ENCODE results near the gene ZNF81.
"Not testable (repeated sequence)": the region's sequence is repeated elsewhere in the genome, so short reads cannot be mapped to it uniquely, and the experiment has no call there.

The ZNF81 gene

GRCh38 chrX:47936224-47936939 lies 99.7 kb downstream of the ZNF81 start:
- no peak for DNase-seq

DNA sequence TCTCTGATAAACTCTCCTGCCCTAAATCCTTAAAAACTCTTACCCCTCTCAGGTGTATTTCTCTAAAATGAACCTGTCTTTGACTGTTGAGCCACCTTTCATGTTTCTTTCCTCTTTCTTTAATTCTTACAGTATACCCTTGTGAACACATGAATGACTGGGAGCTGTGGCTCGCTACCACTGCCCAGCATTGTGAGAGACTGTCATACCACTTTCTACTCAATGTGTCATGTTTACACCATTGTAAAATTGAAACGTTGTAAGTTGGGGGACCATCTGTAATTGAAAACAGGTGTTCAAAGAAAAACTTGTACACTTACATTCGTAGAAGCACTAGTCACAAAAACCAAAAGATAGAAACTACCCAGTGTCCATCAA lies 100.2 kb downstream of the ZNF81 start:
- no peak for DNase-seq

- no peak for DNase-seq
Measured at GRCh38 chrX:47940448-47940847, 103.7 kb downstream of the ZNF81 start.

GRCh38 chrX:47941423-47941822 lies 104.7 kb downstream of the ZNF81 start:
- DNase-seq = no peak

GRCh38 chrX:47955295-47955694 lies 118.6 kb downstream of the ZNF81 start:
- DNase-seq = not testable (repeated sequence)

DNA sequence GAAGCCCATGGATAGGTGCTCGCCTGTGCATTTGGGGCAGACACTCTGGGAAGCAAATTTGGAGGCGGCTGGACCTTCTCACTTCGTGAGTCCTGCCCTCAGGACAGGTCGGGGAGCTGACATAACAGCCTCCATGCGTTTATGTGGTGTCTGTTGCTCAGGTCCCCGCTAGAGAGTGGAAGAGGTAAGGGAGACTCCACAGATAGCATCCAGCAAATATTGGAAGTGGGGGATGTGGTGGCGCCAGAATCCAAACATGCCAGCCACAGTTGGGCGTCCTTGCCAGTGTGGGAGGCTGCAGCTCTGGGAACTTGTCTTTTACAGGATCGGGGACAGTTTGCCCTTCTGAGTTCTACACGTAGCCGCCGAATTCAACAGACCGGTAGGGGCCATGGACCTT lies 119.3 kb downstream of the ZNF81 start:
- no peak for DNase-seq

- not testable (repeated sequence) for DNase-seq
Measured at GRCh38 chrX:47958206-47958605, 121.5 kb downstream of the ZNF81 start.

DNA sequence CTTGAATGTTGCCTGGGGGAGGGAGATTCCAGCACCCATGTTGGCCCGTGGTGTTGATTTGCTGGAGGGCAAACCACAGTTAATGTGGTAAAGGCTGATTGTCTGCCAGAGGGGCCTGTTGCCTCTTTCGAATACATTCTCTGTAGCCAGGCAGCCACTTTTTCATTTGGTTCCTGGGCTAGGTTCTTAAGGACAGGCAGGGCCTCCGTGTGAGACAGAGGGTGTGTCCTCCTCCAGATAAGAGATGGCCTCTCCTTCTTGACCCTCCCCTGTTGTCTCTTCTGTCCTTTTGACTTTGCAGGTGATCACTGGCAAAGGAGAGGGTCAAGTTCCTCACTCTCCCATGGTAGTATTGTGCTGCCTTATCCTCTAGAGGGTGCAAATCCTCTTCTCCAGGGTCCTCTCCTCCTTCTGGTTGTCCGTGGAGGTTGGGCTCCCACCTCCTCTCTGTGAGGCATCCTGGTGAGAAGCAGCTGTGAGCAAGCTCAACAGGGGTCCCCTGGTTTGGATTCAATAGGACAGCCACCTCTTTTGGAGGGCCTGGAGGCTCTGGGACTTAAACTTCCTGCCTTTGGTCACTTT lies 122.2 kb downstream of the ZNF81 start:
- DNase-seq = no peak

- DNase-seq = no peak
Measured at GRCh38 chrX:47960406-47960805, 123.7 kb downstream of the ZNF81 start.

- not testable (repeated sequence) for DNase-seq
Measured at GRCh38 chrX:47961830-47962229, 125.1 kb downstream of the ZNF81 start.

GRCh38 chrX:47965526-47965925 lies 128.8 kb downstream of the ZNF81 start:
- DNase-seq = not testable (repeated sequence)

All from hippocampal formation (tissue), 2 donors.